ENCODE results near the gene MED9. TPM values are rescaled to one million over a fixed set of nuclear protein-coding genes. Genes with fewer than 3 reads are reported as not detected.

MED9 gene
- total and polyA plus RNA-seq, 2 of the 8 experiments (the other 6 are each of a cell fraction or from before 2014, with no cell fraction given): 15.8 to 19.7 TPM

GRCh38 chr17:17469996-17470395 lies 6.8 kb upstream of the MED9 start:
- Histone ChIP-seq H3K4me1 (replicated peaks in 1 of 4; ENCODE audit: control insufficient read depth in 3 of 4, insufficient read depth in 4 of 4, low read length in 3 of 4) (no peaks in the 10 kb centered on the region), H3K4ac (replicated peaks; ENCODE audit: insufficient read length, low read depth, low read length) (no peak overlapping the region), H4K20me1 (replicated peaks in 1 of 2; ENCODE audit: control insufficient read depth in 1 of 2, insufficient read depth in 2 of 2, low read length in 2 of 2) (no peaks in the 10 kb centered on the region), H3K36me3 (ENCODE audit: control insufficient read depth in 2 of 4, insufficient read depth in 4 of 4, low read length in 3 of 4) (no peaks in the 10 kb centered on the region), H3K56ac (replicated peaks; ENCODE audit: insufficient read length, low read depth, low read length) (no peak overlapping the region), H3K23me2 (ENCODE audit: low read depth, low read length) (no peaks in the 10 kb centered on the region; the same call in 1 of the 2 replicates), H3K18ac (ENCODE audit: extremely low read depth, low read length) (no peak overlapping the region), H2BK15ac (ENCODE audit: low read length) (no peak overlapping the region), H2BK20ac (ENCODE audit: low read length) (no peak overlapping the region), H3K79me1 (ENCODE audit: low read depth, low read length) (no peaks in the 10 kb centered on the region), H3K9me3 (ENCODE audit: insufficient read depth in 2 of 2, low read depth in 1 of 2, low read length in 1 of 2) (no peaks in the 10 kb centered on the region), H2BK5ac (ENCODE audit: low read depth, low read length) (no peak overlapping the region), H3K23ac (ENCODE audit: insufficient read length) (no peak overlapping the region), H4K8ac (ENCODE audit: extremely low read depth, insufficient read depth, low read length) (no peak overlapping the region), H3K27me3 (replicated peaks in 1 of 4; ENCODE audit: control insufficient read depth in 3 of 4, extremely low read depth in 1 of 4, insufficient read depth in 3 of 4, low read length in 3 of 4) (no peaks in the 10 kb centered on the region; a peak in 2 of 7 replicates), H3K4me2 (ENCODE audit: insufficient read depth in 1 of 2, low read depth in 2 of 2, low read length in 2 of 2) (no peak overlapping the region), H3K79me2 (ENCODE audit: control insufficient read depth in 1 of 2, insufficient read depth in 2 of 2, low read length in 2 of 2) (no peaks in the 10 kb centered on the region), H3K9ac (replicated peaks in 1 of 4; ENCODE audit: extremely low read depth in 1 of 4, low read depth in 3 of 4, low read length in 3 of 4) (no peak overlapping the region), H3K27ac (ENCODE audit: low read depth, low read length) (no peak overlapping the region), H3K14ac (ENCODE audit: insufficient read length) (no peak overlapping the region), H2AFZ (ENCODE audit: low read length) (no peak overlapping the region), H2AK5ac (ENCODE audit: low read depth, low read length) (no peak overlapping the region), H4K5ac (ENCODE audit: insufficient read length, low read depth, low read length) (no peak overlapping the region), H2BK12ac (ENCODE audit: low read depth, low read length) (no peak overlapping the region), H4K91ac (replicated peaks; ENCODE audit: insufficient read length, low read length) (no peak overlapping the region), H3K4me3 (ENCODE audit: extremely low read depth in 1 of 4, insufficient read depth in 2 of 4, low read depth in 3 of 4, low read length in 4 of 4) (no peak overlapping the region), H2BK120ac (replicated peaks; ENCODE audit: low read depth, low read length) (no peak overlapping the region)
- FAIRE-seq (no peak), DNase-seq (ENCODE audit: low read depth in 1 of 2, low spot score in 2 of 2) (no peak)
- no peak for TF ChIP-seq ZNF274 (IDR thresholded peaks at IDR 0.05; ENCODE audit: borderline replicate concordance, extremely low read depth, low read length)
- TF ChIP-seq CHD2 (IDR thresholded peaks at IDR 0.05; ENCODE audit: low read length): no peak
- no peak for TF ChIP-seq JUN (IDR thresholded peaks at IDR 0.05; ENCODE audit: low read depth, low read length)
- TF ChIP-seq CEBPB (IDR thresholded peaks at IDR 0.05; ENCODE audit: low read depth, low read length): no peak
- TF ChIP-seq SP1 (IDR thresholded peaks at IDR 0.05; ENCODE audit: low read depth, low read length): no peak
- TF ChIP-seq CREB1 (IDR thresholded peaks at IDR 0.05): no peak
- no peak for TF ChIP-seq NANOG (IDR thresholded peaks at IDR 0.05; ENCODE audit: insufficient read depth, low read depth, low read length, poor library complexity, severe bottlenecking)
- TF ChIP-seq E2F6 (IDR thresholded peaks at IDR 0.05): no peak
- TF ChIP-seq NRF1 (IDR thresholded peaks at IDR 0.05; ENCODE audit: low read depth, low read length): no peak
- TF ChIP-seq TCF12 (IDR thresholded peaks at IDR 0.05; ENCODE audit: low read depth, low read length): no peak
- TF ChIP-seq BACH1 (IDR thresholded peaks at IDR 0.05; ENCODE audit: low read length): no peak
- 88% methylated on average over 3 of the region's 3 CpGs; no CpG with 5 or more reads in 1 of the 2 experiments for WGBS, 2 experiments (ENCODE audit: extremely low coverage in 1 of 2, insufficient coverage in 1 of 2, insufficient read length in 1 of 2, insufficient replicate concordance in 2 of 2, low coverage in 1 of 2, low lambda C conversion rate in 2 of 2, missing lambda C conversion rate in 1 of 2)
- ChIA-PET CTCF (ENCODE audit: partially characterized antibody) (interaction anchor here (0.8 to 1.6 kb wide), 3 partner anchors 70 to 200 kb away, joined by 3 to 5 read pairs (median 3); no protein-coding TSS in a partner anchor), POLR2A (ENCODE audit: partially characterized antibody) (interaction anchor here (0.9 kb wide), 1 partner anchor 26 kb away, joined by 4 read pairs; the partner anchor contains the start of gene RASD1)
